Peyer's patch (tissue), 4 donors: ENCODE data around the gene SORBS1.

Experiments
- POLR2A ChIP-seq, 2 donors: fragments of 450-650 bp; IDR thresholded peaks; one replicate each; pipeline ENCODE4 v1.5.1; 2017; ENCODE audit warnings: antibody characterized with exemption in 2 of 2, mild to moderate bottlenecking in 2 of 2, moderate library complexity in 2 of 2
- TF ChIP-seq, protein P1 (sequence below), 6 experiments: fragments of 450-650 bp in 4 of 6; fragments of 200-600 bp in 2 of 6; sonication (generic) in 1 of 6; IDR thresholded peaks; one replicate each; pipeline ENCODE4 v1.5.1; 2017 to 2019; ENCODE audit warnings: antibody characterized with exemption in 6 of 6, mild to moderate bottlenecking in 3 of 6, moderate library complexity in 1 of 6

DNA sequence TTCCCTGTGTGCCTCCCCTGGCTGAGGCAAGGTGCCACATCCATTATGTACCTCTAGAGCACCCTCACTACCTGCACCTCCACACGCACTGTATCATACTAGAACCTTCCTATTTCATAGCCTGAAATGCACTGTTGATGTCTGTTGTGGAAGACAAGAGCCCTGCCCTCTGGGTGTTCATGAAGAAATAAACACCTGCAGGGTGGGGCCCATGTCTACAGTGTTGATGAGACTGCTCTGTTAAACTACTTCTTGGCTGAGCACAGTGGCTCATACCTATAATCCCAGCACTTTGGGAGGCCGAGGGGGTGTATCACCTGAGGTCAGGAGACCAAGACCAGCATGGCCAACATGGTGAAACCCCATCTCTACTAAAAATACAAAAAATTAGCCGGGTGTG lies 14.0 kb downstream of the SORBS1 start:
- TF ChIP-seq, protein P1, sequence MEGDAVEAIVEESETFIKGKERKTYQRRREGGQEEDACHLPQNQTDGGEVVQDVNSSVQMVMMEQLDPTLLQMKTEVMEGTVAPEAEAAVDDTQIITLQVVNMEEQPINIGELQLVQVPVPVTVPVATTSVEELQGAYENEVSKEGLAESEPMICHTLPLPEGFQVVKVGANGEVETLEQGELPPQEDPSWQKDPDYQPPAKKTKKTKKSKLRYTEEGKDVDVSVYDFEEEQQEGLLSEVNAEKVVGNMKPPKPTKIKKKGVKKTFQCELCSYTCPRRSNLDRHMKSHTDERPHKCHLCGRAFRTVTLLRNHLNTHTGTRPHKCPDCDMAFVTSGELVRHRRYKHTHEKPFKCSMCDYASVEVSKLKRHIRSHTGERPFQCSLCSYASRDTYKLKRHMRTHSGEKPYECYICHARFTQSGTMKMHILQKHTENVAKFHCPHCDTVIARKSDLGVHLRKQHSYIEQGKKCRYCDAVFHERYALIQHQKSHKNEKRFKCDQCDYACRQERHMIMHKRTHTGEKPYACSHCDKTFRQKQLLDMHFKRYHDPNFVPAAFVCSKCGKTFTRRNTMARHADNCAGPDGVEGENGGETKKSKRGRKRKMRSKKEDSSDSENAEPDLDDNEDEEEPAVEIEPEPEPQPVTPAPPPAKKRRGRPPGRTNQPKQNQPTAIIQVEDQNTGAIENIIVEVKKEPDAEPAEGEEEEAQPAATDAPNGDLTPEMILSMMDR (IDR thresholded peaks at IDR 0.05): no peak
- no peak for TF ChIP-seq POLR2A (IDR thresholded peaks at IDR 0.05)
